Testis (tissue), 2 donors: ENCODE data around the gene UBE2J1.
"Not testable (repeated sequence)": the region's sequence is repeated elsewhere in the genome, so short reads cannot be mapped to it uniquely, and the experiment has no call there.

Experiments used
- POLR2A ChIP-seq: fragments of 450-650 bp; IDR thresholded peaks from one replicate; pipeline ENCODE4 v1.6.1; 2017; ENCODE audit warnings: antibody characterized with exemption, mild to moderate bottlenecking, moderate library complexity
- TF ChIP-seq, protein P1 (sequence below), 3 experiments: fragments of 450-650 bp in 2 of 3; fragments of 200-600 bp in 1 of 3; sonication (generic) in 1 of 3; IDR thresholded peaks; one replicate each; pipeline ENCODE4 v1.5.1; 2016 to 2019; ENCODE audit warnings: antibody characterized with exemption in 3 of 3, mild to moderate bottlenecking in 2 of 3, moderate library complexity in 1 of 3

DNA sequence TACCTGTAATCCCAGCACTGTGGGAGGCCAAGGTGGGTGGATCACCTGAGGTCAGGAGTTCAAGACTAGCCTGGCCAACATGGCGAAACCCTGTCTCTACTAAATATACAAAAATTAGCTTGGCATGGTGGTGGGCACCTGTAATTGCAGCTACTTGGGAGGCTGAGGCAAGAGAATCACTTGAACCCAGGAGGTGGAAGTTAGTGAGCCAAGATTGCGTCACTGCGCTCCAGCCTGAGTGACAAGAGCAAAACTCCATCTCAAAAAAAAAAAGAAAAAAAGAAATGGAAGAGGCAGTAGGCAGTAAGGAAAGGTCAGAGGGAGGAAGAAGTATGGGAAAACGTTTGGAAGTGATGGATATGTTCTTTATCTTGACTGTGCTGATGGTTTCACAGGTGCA, 45.4 kb upstream of the UBE2J1 start:
- not testable (repeated sequence) for TF ChIP-seq POLR2A
- TF ChIP-seq, protein P1, sequence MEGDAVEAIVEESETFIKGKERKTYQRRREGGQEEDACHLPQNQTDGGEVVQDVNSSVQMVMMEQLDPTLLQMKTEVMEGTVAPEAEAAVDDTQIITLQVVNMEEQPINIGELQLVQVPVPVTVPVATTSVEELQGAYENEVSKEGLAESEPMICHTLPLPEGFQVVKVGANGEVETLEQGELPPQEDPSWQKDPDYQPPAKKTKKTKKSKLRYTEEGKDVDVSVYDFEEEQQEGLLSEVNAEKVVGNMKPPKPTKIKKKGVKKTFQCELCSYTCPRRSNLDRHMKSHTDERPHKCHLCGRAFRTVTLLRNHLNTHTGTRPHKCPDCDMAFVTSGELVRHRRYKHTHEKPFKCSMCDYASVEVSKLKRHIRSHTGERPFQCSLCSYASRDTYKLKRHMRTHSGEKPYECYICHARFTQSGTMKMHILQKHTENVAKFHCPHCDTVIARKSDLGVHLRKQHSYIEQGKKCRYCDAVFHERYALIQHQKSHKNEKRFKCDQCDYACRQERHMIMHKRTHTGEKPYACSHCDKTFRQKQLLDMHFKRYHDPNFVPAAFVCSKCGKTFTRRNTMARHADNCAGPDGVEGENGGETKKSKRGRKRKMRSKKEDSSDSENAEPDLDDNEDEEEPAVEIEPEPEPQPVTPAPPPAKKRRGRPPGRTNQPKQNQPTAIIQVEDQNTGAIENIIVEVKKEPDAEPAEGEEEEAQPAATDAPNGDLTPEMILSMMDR (IDR thresholded peaks at IDR 0.05): not testable (repeated sequence)
